MM.1S (cell line): ENCODE data around the gene PHACTR1.

Experiments
- DNase-seq: peaks from one replicate; pipeline ENCODE4 v3.0.0-alpha.2; 2015
- H2AFZ ChIP-seq: fragments of 300-600 bp; sonication (generic); 2 replicates; pipeline ENCODE4 v1.6.0; 2016; ENCODE audit warnings: antibody characterized with exemption, low read length
- H3F3A ChIP-seq: fragments of 300-600 bp; sonication (generic); 2 replicates; pipeline ENCODE4 v1.6.1; 2016; ENCODE audit warnings: mild to moderate bottlenecking, antibody characterized with exemption, low read length, moderate library complexity, mixed read lengths; ENCODE audit not compliant: insufficient read depth
- H3K27ac ChIP-seq: fragments of 300-600 bp; sonication (generic); 2 replicates; pipeline ENCODE4 v1.5.1; 2016; ENCODE audit warnings: mild to moderate bottlenecking, low read length
- H3K27me3 ChIP-seq: fragments of 300-600 bp; sonication (generic); replicated peaks from 2 replicates; pipeline ENCODE4 v1.6.0; 2016; ENCODE audit warnings: low read length; ENCODE audit not compliant: insufficient read depth
- H3K36me3 ChIP-seq: fragments of 300-600 bp; sonication (generic); replicated peaks from 2 replicates; pipeline ENCODE4 v1.6.1; 2016; ENCODE audit warnings: mild to moderate bottlenecking, low read length, mixed read lengths; ENCODE audit not compliant: insufficient read depth
- H3K4me1 ChIP-seq: fragments of 300-600 bp; sonication (generic); 2 replicates; pipeline ENCODE4 v1.6.1; 2016; ENCODE audit warnings: low read length, mixed read lengths
- H3K4me2 ChIP-seq: fragments of 300-600 bp; sonication (generic); 2 replicates; pipeline ENCODE4 v1.6.0; 2016; ENCODE audit warnings: low read depth, low read length
- H3K4me3 ChIP-seq: fragments of 300-600 bp; sonication (generic); 2 replicates; pipeline ENCODE4 v1.5.1; 2016; ENCODE audit warnings: low read length, mixed read lengths
- H3K79me2 ChIP-seq: fragments of 300-600 bp; sonication (generic); 2 replicates; pipeline ENCODE4 v1.6.1; 2016; ENCODE audit warnings: mixed run types, low read length, mixed read lengths
- H3K9ac ChIP-seq: fragments of 300-600 bp; sonication (generic); 2 replicates; pipeline ENCODE4 v1.6.1; 2016; ENCODE audit warnings: low read length, mixed read lengths
- H3K9me2 ChIP-seq: fragments of 300-600 bp; sonication (generic); replicated peaks from 2 replicates; pipeline ENCODE4 v1.6.1; 2016; ENCODE audit warnings: mild to moderate bottlenecking, low read length, mixed read lengths; ENCODE audit not compliant: insufficient read depth
- H3K9me3 ChIP-seq: fragments of 300-600 bp; sonication (generic); replicated peaks from 2 replicates; pipeline ENCODE4 v1.6.1; 2016; ENCODE audit warnings: mild to moderate bottlenecking, low read length, mixed read lengths; ENCODE audit not compliant: insufficient read depth
- H4K20me1 ChIP-seq: fragments of 300-600 bp; sonication (generic); 2 replicates; pipeline ENCODE4 v1.6.1; 2016; ENCODE audit warnings: mild to moderate bottlenecking, low read length, moderate library complexity, mixed read lengths; ENCODE audit not compliant: insufficient read depth
- EZH2 ChIP-seq: fragments of 300-600 bp; sonication (generic); optimal IDR thresholded peaks from 2 replicates; pipeline ENCODE3; 2017; ENCODE audit warnings: low read depth, mild to moderate bottlenecking, antibody characterized with exemption, low read length, mixed read lengths
- EZH2phosphoT487 ChIP-seq: fragments of 300-600 bp; sonication (generic); IDR thresholded peaks from 2 replicates; pipeline ENCODE4 v1.6.1; 2018; ENCODE audit warnings: antibody characterized with exemption, low read length
- TF ChIP-seq, protein P1 (sequence below): fragments of 300-600 bp; sonication (generic); IDR thresholded peaks from 2 replicates; pipeline ENCODE4 v1.5.1; 2016; ENCODE audit warnings: antibody characterized with exemption, low read length, mixed read lengths

PHACTR1 gene

DNA sequence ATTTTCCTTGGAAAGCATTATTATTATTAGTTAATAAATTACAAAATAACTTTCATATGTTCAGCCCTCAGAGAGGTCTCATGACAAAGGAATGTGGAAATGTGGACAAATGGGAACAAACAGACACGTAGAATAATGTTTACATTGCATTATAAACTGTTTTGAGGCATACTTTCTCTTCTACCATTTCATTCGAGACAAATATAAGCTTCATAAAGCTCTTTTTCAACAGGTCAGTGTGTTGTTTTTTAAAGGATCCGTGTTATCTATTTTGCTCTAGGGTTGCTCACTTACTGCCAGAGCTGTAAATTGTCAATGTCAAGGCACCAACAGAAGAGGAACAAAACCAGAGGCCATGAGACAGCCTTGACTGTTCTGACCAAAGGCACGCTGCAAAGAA is 256.8 kb downstream of the PHACTR1 start:
- Histone ChIP-seq H3K4me1 (no peaks in the 10 kb centered on the region), H3K4me3 (no peak overlapping the region), H3K36me3 (no peaks in the 10 kb centered on the region), H3K27me3 (no peaks in the 10 kb centered on the region), H3K9me2 (no peaks in the 10 kb centered on the region), H3K9me3 (no peaks in the 10 kb centered on the region), H3K9ac (no peak overlapping the region), H2AFZ (no peak overlapping the region), H4K20me1 (no peaks in the 10 kb centered on the region), H3K4me2 (no peak overlapping the region), H3K79me2 (no peaks in the 10 kb centered on the region), H3K27ac (no peak overlapping the region), H3F3A (no peaks in the 10 kb centered on the region)
- TF ChIP-seq EZH2phosphoT487: no peak
- TF ChIP-seq EZH2: no peak
- TF ChIP-seq, protein P1, sequence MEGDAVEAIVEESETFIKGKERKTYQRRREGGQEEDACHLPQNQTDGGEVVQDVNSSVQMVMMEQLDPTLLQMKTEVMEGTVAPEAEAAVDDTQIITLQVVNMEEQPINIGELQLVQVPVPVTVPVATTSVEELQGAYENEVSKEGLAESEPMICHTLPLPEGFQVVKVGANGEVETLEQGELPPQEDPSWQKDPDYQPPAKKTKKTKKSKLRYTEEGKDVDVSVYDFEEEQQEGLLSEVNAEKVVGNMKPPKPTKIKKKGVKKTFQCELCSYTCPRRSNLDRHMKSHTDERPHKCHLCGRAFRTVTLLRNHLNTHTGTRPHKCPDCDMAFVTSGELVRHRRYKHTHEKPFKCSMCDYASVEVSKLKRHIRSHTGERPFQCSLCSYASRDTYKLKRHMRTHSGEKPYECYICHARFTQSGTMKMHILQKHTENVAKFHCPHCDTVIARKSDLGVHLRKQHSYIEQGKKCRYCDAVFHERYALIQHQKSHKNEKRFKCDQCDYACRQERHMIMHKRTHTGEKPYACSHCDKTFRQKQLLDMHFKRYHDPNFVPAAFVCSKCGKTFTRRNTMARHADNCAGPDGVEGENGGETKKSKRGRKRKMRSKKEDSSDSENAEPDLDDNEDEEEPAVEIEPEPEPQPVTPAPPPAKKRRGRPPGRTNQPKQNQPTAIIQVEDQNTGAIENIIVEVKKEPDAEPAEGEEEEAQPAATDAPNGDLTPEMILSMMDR: no peak
- DNase-seq: no peak

DNA sequence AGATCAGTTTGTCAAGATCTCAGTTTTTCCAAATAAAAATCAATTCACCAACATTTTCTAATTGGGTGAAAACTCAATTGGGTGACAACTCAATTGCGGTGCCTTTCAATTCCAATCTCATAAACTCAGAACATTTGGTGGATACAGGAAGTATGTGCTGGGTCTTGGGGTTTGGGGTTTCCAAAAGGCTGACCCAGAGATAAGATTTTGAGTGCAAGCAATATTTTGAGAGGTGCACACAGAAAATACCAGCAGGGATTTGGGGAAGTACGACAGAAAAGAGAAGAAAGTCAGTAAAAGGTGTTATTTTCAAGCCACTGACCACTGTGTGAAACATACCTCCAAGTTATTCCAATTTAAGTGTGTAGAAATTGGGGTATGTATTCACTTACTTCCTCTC is 258.0 kb downstream of the PHACTR1 start:
- Histone ChIP-seq H3K4me1 (no peaks in the 10 kb centered on the region), H3F3A (no peaks in the 10 kb centered on the region), H3K27me3 (no peaks in the 10 kb centered on the region), H3K9ac (no peak overlapping the region), H3K4me2 (no peak overlapping the region), H3K4me3 (no peak overlapping the region), H3K79me2 (no peaks in the 10 kb centered on the region), H2AFZ (no peak overlapping the region), H4K20me1 (no peaks in the 10 kb centered on the region), H3K9me3 (no peaks in the 10 kb centered on the region), H3K36me3 (no peaks in the 10 kb centered on the region), H3K9me2 (no peaks in the 10 kb centered on the region), H3K27ac (no peak overlapping the region)
- TF ChIP-seq, protein P1: no peak
- TF ChIP-seq EZH2 (no peak), EZH2phosphoT487 (no peak)
- DNase-seq: no peak

DNA sequence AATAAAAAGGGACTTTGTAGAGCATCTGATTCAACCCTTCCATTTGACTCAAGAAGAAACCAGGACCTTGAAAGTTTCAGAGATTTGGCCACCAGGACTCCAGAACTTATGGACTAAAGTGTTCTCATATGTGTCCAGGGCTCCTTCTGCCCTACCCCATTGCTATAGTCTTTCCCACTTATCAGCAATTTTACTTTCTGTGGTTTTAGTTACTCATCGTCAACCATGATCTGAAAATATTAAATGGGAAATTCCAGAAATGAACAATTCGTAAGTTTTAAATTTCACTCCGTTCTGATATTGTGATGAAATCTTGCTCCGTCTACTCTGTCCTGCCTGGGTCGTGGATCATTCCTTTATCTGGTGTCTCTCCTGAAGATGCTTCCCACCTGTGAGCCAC is 259.8 kb downstream of the PHACTR1 start:
- Histone ChIP-seq H2AFZ (no peak overlapping the region), H3K27ac (no peak overlapping the region), H3K27me3 (no peaks in the 10 kb centered on the region), H3K4me3 (no peak overlapping the region), H3F3A (no peaks in the 10 kb centered on the region), H3K9me3 (no peaks in the 10 kb centered on the region), H3K9ac (no peak overlapping the region), H4K20me1 (no peaks in the 10 kb centered on the region), H3K79me2 (no peaks in the 10 kb centered on the region), H3K4me2 (no peak overlapping the region), H3K36me3 (no peaks in the 10 kb centered on the region), H3K9me2 (no peaks in the 10 kb centered on the region), H3K4me1 (no peaks in the 10 kb centered on the region)
- TF ChIP-seq EZH2 (no peak), EZH2phosphoT487 (no peak)
- TF ChIP-seq, protein P1: no peak
- DNase-seq: no peak
